Muscle of leg (tissue), 11 donors: Measurements from ENCODE around the gene CTBP1. TPM values are rescaled to one million over a fixed set of nuclear protein-coding genes. Genes with fewer than 3 reads are reported as not detected.

Experiments
- DNase-seq: peaks from one replicate; pipeline ENCODE4 v3.0.0; 2013
- H3K27ac ChIP-seq: one replicate; pipeline ENCODE4 v1.5.1; 2013; ENCODE audit warnings: mild to moderate bottlenecking, low read length, control low read depth
- H3K27me3 ChIP-seq: one replicate; pipeline ENCODE4 v1.6.1; 2013; ENCODE audit warnings: low read length; ENCODE audit not compliant: control insufficient read depth, insufficient read depth
- H3K36me3 ChIP-seq: one replicate; pipeline ENCODE4 v1.6.1; 2013; ENCODE audit warnings: low read length; ENCODE audit not compliant: control insufficient read depth, insufficient read depth
- H3K4me1 ChIP-seq: one replicate; pipeline ENCODE4 v1.6.1; 2013; ENCODE audit warnings: low read length; ENCODE audit not compliant: control insufficient read depth, insufficient read depth
- H3K4me3 ChIP-seq: one replicate; pipeline ENCODE4 v1.5.1; 2013; ENCODE audit warnings: low read length, control low read depth
- H3K9me3 ChIP-seq: replicated peaks from 2 replicates; pipeline ENCODE4 v1.6.1; 2013; ENCODE audit warnings: low read depth, low read length; ENCODE audit not compliant: control insufficient read depth
- WGBS: methylation state at CpG from one replicate; pipeline ENCODE4 v1.1.5; 2013; ENCODE audit warnings: missing lambda C conversion rate; ENCODE audit not compliant: insufficient coverage; 5-methylcytosine and 5-hydroxymethylcytosine counted together
- polyA plus RNA-seq, 8 donors: library from polyadenylated mRNA; unstranded; fragments of 120-200 nt; gene quantifications; one replicate each; pipeline versions ENCODE4 v1.2.1 to v1.2.3, GENCODE V29; 2013; ENCODE audit warnings: inconsistent platforms in 1 of 8, low replicate concordance in 1 of 8; ENCODE audit not compliant: insufficient read length in 8 of 8, insufficient read depth in 1 of 8
- total RNA-seq: library from RNA; stranded (reverse); fragments of 120-200 nt; gene quantifications from one replicate; pipeline ENCODE4 v1.2.4, GENCODE V29; 2013

Gene CTBP1
- total and polyA plus RNA-seq, 9 donors = 81.9 to 146 (median 118) TPM

- WGBS = 100% methylated on average over 1 of the region's 6 CpGs
These were observed 4.1 kb upstream of the CTBP1 start for GRCh38 chr4:1252928-1253492.

GRCh38 chr4:1251773-1252066, 2.8 kb upstream of the CTBP1 start:
- peak; percentile 1 for DNase-seq
- peaks cover 23% of the 10 kb centered on the region for H3K4me1 ChIP-seq
- H3K27ac ChIP-seq = no peak overlapping the region
- no peak overlapping the region for H3K4me3 ChIP-seq
- 91% methylated on average over 6 of the region's 11 CpGs for WGBS
- H3K36me3 ChIP-seq = peaks cover 14% of the 10 kb centered on the region
- H3K27me3 ChIP-seq = no peaks in the 10 kb centered on the region
- peaks cover 46% of the 10 kb centered on the region for H3K9me3 ChIP-seq

More at GRCh38 chr4:1252928-1253492, 4.1 kb upstream of the CTBP1 start:
- no peak for DNase-seq
- Histone ChIP-seq H3K9me3 (peaks cover 52% of the 10 kb centered on the region), H3K4me1 (peaks cover 15% of the 10 kb centered on the region), H3K4me3 (no peak overlapping the region), H3K27ac (no peak overlapping the region), H3K27me3 (no peaks in the 10 kb centered on the region), H3K36me3 (peaks cover 14% of the 10 kb centered on the region)

- WGBS = 96% methylated on average over 33 of the region's 33 CpGs
- peak; percentile 2 for DNase-seq
- H3K4me3 ChIP-seq = no peak overlapping the region
- no peaks in the 10 kb centered on the region for H3K27me3 ChIP-seq
- peaks cover 16% of the 10 kb centered on the region for H3K36me3 ChIP-seq
- peaks cover 44% of the 10 kb centered on the region for H3K9me3 ChIP-seq
- no peak overlapping the region for H3K27ac ChIP-seq
- peaks cover 29% of the 10 kb centered on the region for H3K4me1 ChIP-seq
These were observed 2.2 kb upstream of the CTBP1 start for GRCh38 chr4:1250921-1251772.

- Histone ChIP-seq H3K4me1 (peaks cover 36% of the 10 kb centered on the region), H3K9me3 (peaks cover 38% of the 10 kb centered on the region), H3K27me3 (no peaks in the 10 kb centered on the region), H3K27ac (no peak overlapping the region), H3K36me3 (peaks cover 20% of the 10 kb centered on the region), H3K4me3 (no peak overlapping the region)
- WGBS = 96% methylated on average over 3 of the region's 7 CpGs
- DNase-seq = peak; percentile 10
These were observed 1.5 kb upstream of the CTBP1 start for GRCh38 chr4:1250527-1250812.

GRCh38 chr4:1249731-1250526, 999 bp upstream of the CTBP1 start:
- WGBS = 45% methylated on average over 34 of the region's 39 CpGs
- Histone ChIP-seq H3K4me3 (peak overlapping the region; percentile 62), H3K27ac (peak overlapping the region; percentile 94), H3K9me3 (peaks cover 34% of the 10 kb centered on the region), H3K36me3 (peaks cover 20% of the 10 kb centered on the region), H3K27me3 (no peaks in the 10 kb centered on the region), H3K4me1 (peaks cover 40% of the 10 kb centered on the region)
- DNase-seq = peak; percentile 32

- H3K27ac ChIP-seq = peak overlapping the region; percentile 94
- peaks cover 47% of the 10 kb centered on the region for H3K4me1 ChIP-seq
- H3K27me3 ChIP-seq = no peaks in the 10 kb centered on the region
- DNase-seq = peak; percentile 98
- under 1% methylated on average over 85 of the region's 86 CpGs for WGBS
- peaks cover 20% of the 10 kb centered on the region for H3K36me3 ChIP-seq
- peaks cover 28% of the 10 kb centered on the region for H3K9me3 ChIP-seq
- H3K4me3 ChIP-seq = peak overlapping the region; percentile 62
These were observed 309 bp upstream of the CTBP1 start for GRCh38 chr4:1249148-1249730.

- Histone ChIP-seq H3K9me3 (peaks cover 17% of the 10 kb centered on the region), H3K36me3 (peaks cover 15% of the 10 kb centered on the region), H3K4me1 (peaks cover 56% of the 10 kb centered on the region), H3K27me3 (no peaks in the 10 kb centered on the region), H3K27ac (peak overlapping the region; percentile 89), H3K4me3 (peak overlapping the region; percentile 83)
- WGBS = under 1% methylated on average over 40 of the region's 40 CpGs
- DNase-seq = no peak
These were observed 1.1 kb downstream of the CTBP1 start for GRCh38 chr4:1247864-1248244.

- Histone ChIP-seq H3K9me3 (peaks cover 16% of the 10 kb centered on the region), H3K4me3 (peak overlapping the region; percentile 83), H3K27me3 (no peaks in the 10 kb centered on the region), H3K4me1 (peaks cover 62% of the 10 kb centered on the region), H3K27ac (peak overlapping the region; percentile 89), H3K36me3 (peaks cover 16% of the 10 kb centered on the region)
- peak; percentile 22 for DNase-seq
- 10% methylated on average over 41 of the region's 48 CpGs for WGBS
These were observed 1.7 kb downstream of the CTBP1 start for GRCh38 chr4:1246901-1247863.

- Histone ChIP-seq H3K36me3 (peaks cover 18% of the 10 kb centered on the region), H3K9me3 (peaks cover 10% of the 10 kb centered on the region), H3K4me1 (peaks cover 65% of the 10 kb centered on the region), H3K4me3 (peak overlapping the region; percentile 4), H3K27me3 (no peaks in the 10 kb centered on the region), H3K27ac (no peak overlapping the region)
- peak; percentile 11 for DNase-seq
- 61% methylated on average over 16 of the region's 24 CpGs for WGBS
These were observed 2.6 kb downstream of the CTBP1 start for GRCh38 chr4:1246111-1246881.
